KOPT-K1 (cell line): Measurements from ENCODE around the gene MTSS2.

Source experiments
- H3K27ac ChIP-seq: fragments of 200-600 bp; sonication (generic); 2 replicates; pipeline ENCODE4 v1.5.1; 2016; ENCODE audit warnings: antibody characterized with exemption, mild to moderate bottlenecking, low read depth, low read length; ENCODE audit not compliant: poor library complexity, severe bottlenecking
- H3K36me3 ChIP-seq: fragments of 200-600 bp; sonication (generic); 2 replicates; pipeline ENCODE4 v1.5.1; 2017; ENCODE audit warnings: antibody characterized with exemption, mild to moderate bottlenecking, low read length, moderate library complexity; ENCODE audit not compliant: insufficient read depth
- H3K9me3 ChIP-seq: fragments of 200-600 bp; sonication (generic); 2 replicates; pipeline ENCODE4 v1.5.1; 2017; ENCODE audit warnings: antibody characterized with exemption, low read length, mild to moderate bottlenecking; ENCODE audit not compliant: insufficient read depth, poor library complexity, severe bottlenecking

MTSS2 gene

GRCh38 chr16:70697594-70698170 lies 11.8 kb upstream of the MTSS2 start:
- Histone ChIP-seq H3K36me3 (peaks cover 20% of the 10 kb centered on the region; the same call in 1 of the 2 replicates), H3K27ac (peak overlapping the region; percentile 90), H3K9me3 (no peaks in the 10 kb centered on the region)

- Histone ChIP-seq H3K27ac (peak overlapping the region; percentile 90), H3K9me3 (no peaks in the 10 kb centered on the region)
Observed at GRCh38 chr16:70696952-70697593, 11.2 kb upstream of the MTSS2 start.

GRCh38 chr16:70696355-70696754 lies 10.5 kb upstream of the MTSS2 start:
- Histone ChIP-seq H3K9me3 (no peaks in the 10 kb centered on the region), H3K36me3 (peaks cover 20% of the 10 kb centered on the region; the same call in 1 of the 2 replicates), H3K27ac (peak overlapping the region; percentile 90)

More at GRCh38 chr16:70696952-70697593, 11.2 kb upstream of the MTSS2 start:
- peaks cover 20% of the 10 kb centered on the region; the same call in 1 of the 2 replicates for H3K36me3 ChIP-seq

GRCh38 chr16:70695331-70696070 lies 9.6 kb upstream of the MTSS2 start:
- Histone ChIP-seq H3K9me3 (no peaks in the 10 kb centered on the region), H3K36me3 (peaks cover 20% of the 10 kb centered on the region; the same call in 1 of the 2 replicates), H3K27ac (peak overlapping the region; percentile 90)

- Histone ChIP-seq H3K36me3 (peaks cover 20% of the 10 kb centered on the region; the same call in 1 of the 2 replicates), H3K9me3 (no peaks in the 10 kb centered on the region), H3K27ac (peak overlapping the region; percentile 90)
Observed at GRCh38 chr16:70694868-70695218, 9.0 kb upstream of the MTSS2 start.

- no peaks in the 10 kb centered on the region for H3K9me3 ChIP-seq
- peak overlapping the region; percentile 90 for H3K27ac ChIP-seq
- H3K36me3 ChIP-seq: peaks cover 16% of the 10 kb centered on the region; the same call in 1 of the 2 replicates
Observed at GRCh38 chr16:70694088-70694867, 8.4 kb upstream of the MTSS2 start.

GRCh38 chr16:70692873-70693671 lies 7.2 kb upstream of the MTSS2 start:
- no peaks in the 10 kb centered on the region for H3K9me3 ChIP-seq
- peaks cover 6% of the 10 kb centered on the region; the same call in 1 of the 2 replicates for H3K36me3 ChIP-seq
- H3K27ac ChIP-seq: peak overlapping the region; percentile 90

- H3K27ac ChIP-seq: peak overlapping the region; percentile 90
- H3K36me3 ChIP-seq: no peaks in the 10 kb centered on the region
- H3K9me3 ChIP-seq: no peaks in the 10 kb centered on the region
Observed at GRCh38 chr16:70692130-70692872, 6.4 kb upstream of the MTSS2 start.

- no peaks in the 10 kb centered on the region for H3K9me3 ChIP-seq
- H3K27ac ChIP-seq: peak overlapping the region; percentile 3
- no peaks in the 10 kb centered on the region for H3K36me3 ChIP-seq
Observed at GRCh38 chr16:70691223-70692129, 5.6 kb upstream of the MTSS2 start.

GRCh38 chr16:70689970-70690891 lies 4.4 kb upstream of the MTSS2 start:
- Histone ChIP-seq H3K27ac (no peak overlapping the region), H3K36me3 (no peaks in the 10 kb centered on the region), H3K9me3 (no peaks in the 10 kb centered on the region)

- Histone ChIP-seq H3K9me3 (no peaks in the 10 kb centered on the region), H3K27ac (no peak overlapping the region), H3K36me3 (no peaks in the 10 kb centered on the region)
Observed at GRCh38 chr16:70689035-70689969, 3.4 kb upstream of the MTSS2 start.
